NB4 (cell line): ENCODE data around the gene CRIP3.

Experiments
- DNase-seq: peaks from one replicate; pipeline ENCODE4 v3.0.0; 2010; ENCODE audit warnings: low read depth
- H3K4me3 ChIP-seq: one replicate; pipeline ENCODE4 v1.5.1; 2011; ENCODE audit warnings: mild to moderate bottlenecking, low read depth, low read length, moderate library complexity
- MYC ChIP-seq: IDR thresholded peaks from 2 replicates; pipeline ENCODE4 v1.6.1; 2011; ENCODE audit warnings: low read depth, low read length
- POLR2A ChIP-seq: IDR thresholded peaks from 2 replicates; pipeline ENCODE4 v1.6.1; 2011; ENCODE audit warnings: mild to moderate bottlenecking; ENCODE audit not compliant: insufficient read length; ENCODE audit errors: extremely low read depth
- TF ChIP-seq, protein P1 (sequence below): IDR thresholded peaks from one replicate; pipeline ENCODE4 v1.5.1; 2012; ENCODE audit warnings: low read depth, low read length
- TF ChIP-seq, protein P2 (sequence below): IDR thresholded peaks from 2 replicates; pipeline ENCODE4 v1.6.1; 2011; ENCODE audit warnings: low read depth, low read length

Gene CRIP3

DNA sequence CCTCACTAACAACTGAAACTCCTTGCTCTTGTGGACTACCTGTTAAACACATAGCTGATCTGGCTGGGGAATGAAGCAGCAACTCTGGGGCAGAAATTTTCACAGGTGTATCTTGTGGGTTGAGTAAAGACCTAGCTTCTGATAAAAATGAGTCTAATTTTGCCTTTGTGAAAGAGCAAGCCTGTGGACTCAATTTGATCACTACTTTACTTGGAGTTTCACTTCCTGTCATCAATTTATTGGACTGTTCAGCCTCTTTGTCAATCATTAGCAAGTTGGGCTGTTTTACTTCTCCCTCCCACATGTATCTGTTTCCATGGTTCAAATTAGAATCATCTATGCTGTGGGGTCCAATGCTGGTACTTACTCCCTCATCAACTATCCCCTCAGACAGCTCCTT, 29.6 kb upstream of the CRIP3 start:
- DNase-seq, result no peak
- H3K4me3 ChIP-seq, result no peak overlapping the region
- TF ChIP-seq, protein P1, sequence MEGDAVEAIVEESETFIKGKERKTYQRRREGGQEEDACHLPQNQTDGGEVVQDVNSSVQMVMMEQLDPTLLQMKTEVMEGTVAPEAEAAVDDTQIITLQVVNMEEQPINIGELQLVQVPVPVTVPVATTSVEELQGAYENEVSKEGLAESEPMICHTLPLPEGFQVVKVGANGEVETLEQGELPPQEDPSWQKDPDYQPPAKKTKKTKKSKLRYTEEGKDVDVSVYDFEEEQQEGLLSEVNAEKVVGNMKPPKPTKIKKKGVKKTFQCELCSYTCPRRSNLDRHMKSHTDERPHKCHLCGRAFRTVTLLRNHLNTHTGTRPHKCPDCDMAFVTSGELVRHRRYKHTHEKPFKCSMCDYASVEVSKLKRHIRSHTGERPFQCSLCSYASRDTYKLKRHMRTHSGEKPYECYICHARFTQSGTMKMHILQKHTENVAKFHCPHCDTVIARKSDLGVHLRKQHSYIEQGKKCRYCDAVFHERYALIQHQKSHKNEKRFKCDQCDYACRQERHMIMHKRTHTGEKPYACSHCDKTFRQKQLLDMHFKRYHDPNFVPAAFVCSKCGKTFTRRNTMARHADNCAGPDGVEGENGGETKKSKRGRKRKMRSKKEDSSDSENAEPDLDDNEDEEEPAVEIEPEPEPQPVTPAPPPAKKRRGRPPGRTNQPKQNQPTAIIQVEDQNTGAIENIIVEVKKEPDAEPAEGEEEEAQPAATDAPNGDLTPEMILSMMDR, result no peak
- TF ChIP-seq POLR2A, result no peak

DNA sequence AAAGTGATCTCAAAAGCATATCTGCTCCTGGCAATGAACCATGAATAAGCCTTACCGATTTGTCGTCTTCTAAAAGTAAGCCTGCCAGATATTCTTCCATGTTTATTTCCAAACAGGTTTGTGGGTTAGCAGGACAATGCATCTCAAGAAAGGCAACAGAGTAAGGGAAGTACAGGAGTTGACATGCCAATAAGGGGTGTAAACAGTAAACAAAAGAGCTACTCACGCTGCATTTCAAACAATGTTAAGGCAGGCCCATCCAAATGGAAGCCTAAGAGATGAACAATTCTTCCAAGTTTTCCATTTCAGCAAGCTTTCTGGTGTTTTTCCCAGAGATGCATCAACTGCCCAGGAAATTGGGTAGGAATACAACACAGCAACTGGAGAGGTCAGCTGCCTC, 27.8 kb upstream of the CRIP3 start:
- no peak overlapping the region for H3K4me3 ChIP-seq
- DNase-seq, result no peak
- TF ChIP-seq POLR2A, result no peak
- TF ChIP-seq, protein P1, result no peak
- TF ChIP-seq MYC, result no peak
- TF ChIP-seq, protein P2, sequence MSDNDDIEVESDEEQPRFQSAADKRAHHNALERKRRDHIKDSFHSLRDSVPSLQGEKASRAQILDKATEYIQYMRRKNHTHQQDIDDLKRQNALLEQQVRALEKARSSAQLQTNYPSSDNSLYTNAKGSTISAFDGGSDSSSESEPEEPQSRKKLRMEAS, result no peak

DNA sequence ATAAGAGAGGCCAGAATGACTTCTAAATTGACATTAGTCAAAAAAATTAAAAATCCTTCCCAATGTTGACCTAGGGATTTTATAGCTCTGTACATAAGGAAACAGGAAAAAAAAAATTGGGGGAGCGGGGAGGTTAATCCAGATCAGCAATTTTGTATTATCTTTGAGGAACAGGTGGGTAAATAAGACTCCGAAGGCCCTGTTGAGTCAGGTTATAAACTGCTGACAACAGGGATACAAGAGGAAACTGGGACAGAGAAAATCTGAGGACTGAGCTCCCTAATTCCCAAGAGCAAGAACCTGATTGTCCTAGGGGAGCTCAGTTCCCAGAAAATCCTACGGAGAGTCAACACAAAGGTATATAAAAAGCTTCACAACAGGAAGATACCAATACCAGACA, 26.8 kb upstream of the CRIP3 start:
- TF ChIP-seq MYC (no peak), POLR2A (no peak)
- TF ChIP-seq, protein P1, result no peak
- TF ChIP-seq, protein P2, result no peak
- DNase-seq, result no peak
- no peak overlapping the region for H3K4me3 ChIP-seq

DNA sequence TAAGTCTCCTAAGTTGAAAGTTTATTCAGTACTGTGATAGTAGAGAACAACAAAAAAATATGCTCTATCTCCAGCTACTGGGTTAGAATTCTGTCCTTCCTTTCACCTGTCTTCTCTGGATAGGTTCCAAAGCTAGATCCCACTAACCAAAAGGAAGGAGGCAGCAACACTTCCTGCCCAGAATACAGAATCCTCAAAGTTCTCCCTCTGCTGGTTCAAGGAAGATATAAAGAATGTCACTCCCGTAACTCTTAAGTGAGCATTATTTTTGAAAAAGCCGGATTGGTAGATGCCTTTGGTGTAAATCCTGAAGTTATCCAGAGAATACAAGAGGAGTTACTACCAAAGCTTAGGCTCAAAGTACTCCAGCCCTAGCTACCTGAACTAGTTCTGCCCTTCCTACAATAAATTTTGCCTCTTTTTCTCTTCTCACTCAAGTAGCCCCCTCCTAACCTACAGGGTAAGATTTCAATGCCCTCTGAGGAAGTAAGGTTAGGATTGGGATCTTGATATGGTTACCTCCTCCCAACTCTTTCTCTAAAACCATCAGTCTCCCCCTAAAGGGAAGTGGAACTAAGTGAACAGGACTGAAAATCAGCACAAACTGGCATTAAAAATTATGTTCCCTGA, 26.0 kb upstream of the CRIP3 start:
- no peak overlapping the region for H3K4me3 ChIP-seq
- DNase-seq, result peak; percentile 63
- TF ChIP-seq POLR2A (no peak), MYC (no peak)
- TF ChIP-seq, protein P1, result peak; percentile 63
- TF ChIP-seq, protein P2, result no peak

DNA sequence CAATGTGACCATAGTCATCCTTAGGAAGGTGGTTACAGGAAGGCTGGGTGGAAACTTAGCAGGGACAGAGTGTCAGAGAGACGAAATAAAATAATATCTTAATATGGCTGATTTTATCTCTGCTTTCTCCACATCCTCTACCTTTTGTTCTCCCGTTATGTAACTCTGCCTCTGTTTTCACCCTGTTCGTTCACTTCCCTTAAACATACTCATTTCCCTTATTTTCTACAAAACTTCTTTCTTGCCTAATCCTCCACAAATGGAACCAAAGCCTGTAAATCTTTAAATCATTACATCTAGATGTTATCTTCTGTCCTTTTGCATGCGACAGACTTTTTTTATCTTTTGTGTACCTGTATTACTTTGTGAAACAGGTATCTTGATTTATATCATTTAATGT, 23.3 kb upstream of the CRIP3 start:
- peak; percentile 36 for DNase-seq
- no peak overlapping the region for H3K4me3 ChIP-seq
- TF ChIP-seq, protein P2, result no peak
- TF ChIP-seq POLR2A (no peak), MYC (no peak)
- TF ChIP-seq, protein P1, result no peak

DNA sequence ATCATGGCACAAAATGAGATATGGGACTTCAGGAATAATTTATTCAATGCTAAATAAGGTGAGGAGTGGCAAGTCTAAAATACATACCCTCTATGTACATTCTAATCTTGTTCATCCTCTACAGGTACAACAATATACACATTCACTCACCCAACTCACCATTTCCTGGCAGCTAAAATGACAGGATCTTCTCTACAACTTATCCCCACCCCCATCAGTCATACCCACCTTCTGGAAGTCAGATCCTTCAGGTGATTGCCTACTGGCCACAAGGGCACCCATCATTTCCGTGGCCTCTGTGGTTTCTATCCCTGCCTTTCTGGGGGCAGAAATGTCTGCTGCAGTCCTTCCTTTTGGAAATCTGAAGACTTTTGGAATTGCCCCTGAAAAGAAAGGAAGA, 22.8 kb upstream of the CRIP3 start:
- DNase-seq, result no peak
- H3K4me3 ChIP-seq, result no peak overlapping the region
- no peak for TF ChIP-seq POLR2A
- TF ChIP-seq, protein P1, result no peak
- TF ChIP-seq MYC, result no peak
- TF ChIP-seq, protein P2, result no peak
